Body of pancreas (tissue), 4 donors: ENCODE data around the gene USP25.

ENCODE experiments used
- POLR2A ChIP-seq, 3 donors: fragments of 450-650 bp; IDR thresholded peaks; one replicate each; pipeline ENCODE4 v1.6.1; 2016; ENCODE audit warnings: antibody characterized with exemption in 3 of 3, mild to moderate bottlenecking in 2 of 3
- TF ChIP-seq, protein P1 (sequence below), 7 experiments: fragments of 450-650 bp in 4 of 7; fragments of 200-600 bp in 3 of 7; sonication (generic) in 3 of 7; IDR thresholded peaks; one replicate each; pipeline ENCODE4 v1.5.1; 2016 to 2019; ENCODE audit warnings: antibody characterized with exemption in 7 of 7

GRCh38 chr21:15774590-15774989, 44.8 kb downstream of the USP25 start:
- TF ChIP-seq, protein P1, sequence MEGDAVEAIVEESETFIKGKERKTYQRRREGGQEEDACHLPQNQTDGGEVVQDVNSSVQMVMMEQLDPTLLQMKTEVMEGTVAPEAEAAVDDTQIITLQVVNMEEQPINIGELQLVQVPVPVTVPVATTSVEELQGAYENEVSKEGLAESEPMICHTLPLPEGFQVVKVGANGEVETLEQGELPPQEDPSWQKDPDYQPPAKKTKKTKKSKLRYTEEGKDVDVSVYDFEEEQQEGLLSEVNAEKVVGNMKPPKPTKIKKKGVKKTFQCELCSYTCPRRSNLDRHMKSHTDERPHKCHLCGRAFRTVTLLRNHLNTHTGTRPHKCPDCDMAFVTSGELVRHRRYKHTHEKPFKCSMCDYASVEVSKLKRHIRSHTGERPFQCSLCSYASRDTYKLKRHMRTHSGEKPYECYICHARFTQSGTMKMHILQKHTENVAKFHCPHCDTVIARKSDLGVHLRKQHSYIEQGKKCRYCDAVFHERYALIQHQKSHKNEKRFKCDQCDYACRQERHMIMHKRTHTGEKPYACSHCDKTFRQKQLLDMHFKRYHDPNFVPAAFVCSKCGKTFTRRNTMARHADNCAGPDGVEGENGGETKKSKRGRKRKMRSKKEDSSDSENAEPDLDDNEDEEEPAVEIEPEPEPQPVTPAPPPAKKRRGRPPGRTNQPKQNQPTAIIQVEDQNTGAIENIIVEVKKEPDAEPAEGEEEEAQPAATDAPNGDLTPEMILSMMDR (IDR thresholded peaks at IDR 0.05): no peak
- TF ChIP-seq POLR2A (IDR thresholded peaks at IDR 0.05): no peak
